Measurements from ENCODE around the gene CCDC43. TPM values are rescaled to one million over a fixed set of nuclear protein-coding genes. Genes with fewer than 3 reads are reported as not detected.

CCDC43 gene
- total and polyA plus RNA-seq, 9 of the 15 experiments (the other 6 are each of a cell fraction or from before 2014, with no cell fraction given): 11.7 to 42.3 (median 25.9) TPM

- TF ChIP-seq PBX2 (CRISPR knock-in tag; IDR thresholded peaks at IDR 0.05; ENCODE audit: low read depth) (no peak), PBX2 (tag; conservative IDR thresholded peaks at IDR 0.05; ENCODE audit: low read depth) (no peak), U2AF1 (optimal IDR thresholded peaks at IDR 0.05; ENCODE audit: low read depth, low read length) (no peak), MLX (CRISPR knock-in tag; conservative IDR thresholded peaks at IDR 0.05) (no peak), ZNF76 (CRISPR knock-in tag; IDR thresholded peaks at IDR 0.05; ENCODE audit: borderline replicate concordance) (no peak), STAG1 (CRISPR knock-in tag; IDR thresholded peaks at IDR 0.05; ENCODE audit: borderline replicate concordance) (no peak)
Measured at GRCh38 chr17:44677136-44677535, 12.4 kb downstream of the CCDC43 start (continued).

- ChIA-PET CTCF (ENCODE audit: low intra/inter-chr PET ratio) (no interaction called here), POLR2A (no interaction called here)
- DNase-seq (ENCODE audit: extremely low read depth in 1 of 4, low spot score in 3 of 4): no peak
- Histone ChIP-seq H3K4me3 (no peak overlapping the region), H3K4me1 (replicated peaks in 1 of 2; ENCODE audit: control insufficient read depth in 2 of 2, insufficient read depth in 2 of 2, low read length in 2 of 2) (no peaks in the 10 kb centered on the region), H3K79me2 (ENCODE audit: control insufficient read depth, insufficient read depth, low read length) (no peaks in the 10 kb centered on the region), H3K9ac (ENCODE audit: insufficient read depth in 1 of 2, low read depth in 2 of 2, low read length in 2 of 2) (no peak overlapping the region), H3K4me2 (ENCODE audit: insufficient read depth, low read length) (no peak overlapping the region), H2AFZ (ENCODE audit: low read depth, low read length) (no peak overlapping the region), H3K27ac (ENCODE audit: extremely low read depth, low read depth, low read length) (no peak overlapping the region), H3K9me1 (ENCODE audit: control insufficient read depth, insufficient read depth, low read length) (no peaks in the 10 kb centered on the region), H3K36me3 (ENCODE audit: control insufficient read depth, insufficient read depth, low read length) (peaks cover 10% of the 10 kb centered on the region; the same call in 2 of the 3 replicates), H3K9me3 (replicated peaks; ENCODE audit: control insufficient read depth, insufficient read depth, low read depth, low read length) (no peaks in the 10 kb centered on the region), H3K27me3 (ENCODE audit: control insufficient read depth in 2 of 2, insufficient read depth in 2 of 2, low read length in 2 of 2) (no peaks in the 10 kb centered on the region), H4K20me1 (replicated peaks; ENCODE audit: control insufficient read depth, insufficient read depth, low read length) (no peaks in the 10 kb centered on the region)
- in situ Hi-C loops (cut with MboI) (loop anchor here (5.0 kb wide), 1 partner anchor 142 kb away; no protein-coding TSS in a partner anchor), intact Hi-C loops (cut with micrococcal nuclease) (no loop called here)
- no peak for FAIRE-seq
- BruUV-seq (replicated peaks): no TSS peak
- no peak for ATAC-seq
- 27% methylated on average over 2 of the region's 2 CpGs for WGBS (ENCODE audit: insufficient coverage, low coverage, missing lambda C conversion rate)
- no peak for TF ChIP-seq ZFP1 (CRISPR knock-in tag; IDR thresholded peaks at IDR 0.05)
- no peak for TF ChIP-seq MAFG (tag; conservative IDR thresholded peaks at IDR 0.05)
- TF ChIP-seq ZNF699 (CRISPR knock-in tag; IDR thresholded peaks at IDR 0.05; ENCODE audit: insufficient replicate concordance): no peak
- TF ChIP-seq TCF7 (IDR thresholded peaks at IDR 0.05; ENCODE audit: borderline replicate concordance): no peak
- TF ChIP-seq ZNF232 (CRISPR knock-in tag; IDR thresholded peaks at IDR 0.05): no peak
- TF ChIP-seq THRAP3 (IDR thresholded peaks at IDR 0.05; ENCODE audit: borderline replicate concordance): no peak
- TF ChIP-seq ZNF280B (CRISPR knock-in tag; IDR thresholded peaks at IDR 0.05): no peak
- no peak for TF ChIP-seq ARID2 (IDR thresholded peaks at IDR 0.05)
- TF ChIP-seq POLR2AphosphoS2 (IDR thresholded peaks at IDR 0.05; ENCODE audit: low read length): no peak
- TF ChIP-seq NKRF (IDR thresholded peaks at IDR 0.05; ENCODE audit: borderline replicate concordance): no peak
Measured at GRCh38 chr17:44673893-44674292, 15.7 kb downstream of the CCDC43 start.
